DMS79 (cell line): ENCODE data around the gene FAM53B.

ENCODE experiments used
- DNase-seq: peaks from one replicate; lab custom pipeline; 2025; lab: John Stamatoyannopoulos, UW

The FAM53B gene

GRCh38 chr10:124727361-124727960 lies 16.7 kb downstream of the FAM53B start:
- no peak for DNase-seq

- DNase-seq, result no peak
These were observed 18.4 kb downstream of the FAM53B start for GRCh38 chr10:124725791-124726190.

DNA sequence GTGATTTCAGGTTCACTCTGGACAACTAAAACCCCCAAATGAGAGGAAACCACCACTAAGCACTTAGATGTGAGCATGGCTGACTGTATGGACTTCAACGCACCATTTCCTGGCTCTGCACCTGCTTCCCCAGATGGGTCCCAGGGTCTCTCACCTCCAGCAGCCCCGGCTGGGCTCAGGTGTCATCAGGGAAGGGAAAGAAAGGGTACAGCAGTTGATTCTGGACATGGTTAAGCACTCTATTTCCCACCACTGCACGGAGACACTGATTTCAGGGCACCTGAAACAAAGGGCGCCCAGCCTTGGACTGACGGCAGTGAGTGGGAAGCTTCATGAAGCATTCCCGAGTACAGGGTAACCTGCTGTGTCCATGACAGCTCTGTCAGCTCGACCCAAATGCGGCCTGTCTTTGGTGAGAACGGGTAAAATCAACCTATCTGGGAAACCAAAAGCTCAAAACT lies 19.0 kb downstream of the FAM53B start:
- no peak for DNase-seq

GRCh38 chr10:124724279-124725027 lies 19.7 kb downstream of the FAM53B start:
- no peak for DNase-seq

GRCh38 chr10:124723826-124724225 lies 20.4 kb downstream of the FAM53B start:
- DNase-seq, result no peak

GRCh38 chr10:124722798-124723783 lies 21.1 kb downstream of the FAM53B start:
- DNase-seq, result no peak

DNA sequence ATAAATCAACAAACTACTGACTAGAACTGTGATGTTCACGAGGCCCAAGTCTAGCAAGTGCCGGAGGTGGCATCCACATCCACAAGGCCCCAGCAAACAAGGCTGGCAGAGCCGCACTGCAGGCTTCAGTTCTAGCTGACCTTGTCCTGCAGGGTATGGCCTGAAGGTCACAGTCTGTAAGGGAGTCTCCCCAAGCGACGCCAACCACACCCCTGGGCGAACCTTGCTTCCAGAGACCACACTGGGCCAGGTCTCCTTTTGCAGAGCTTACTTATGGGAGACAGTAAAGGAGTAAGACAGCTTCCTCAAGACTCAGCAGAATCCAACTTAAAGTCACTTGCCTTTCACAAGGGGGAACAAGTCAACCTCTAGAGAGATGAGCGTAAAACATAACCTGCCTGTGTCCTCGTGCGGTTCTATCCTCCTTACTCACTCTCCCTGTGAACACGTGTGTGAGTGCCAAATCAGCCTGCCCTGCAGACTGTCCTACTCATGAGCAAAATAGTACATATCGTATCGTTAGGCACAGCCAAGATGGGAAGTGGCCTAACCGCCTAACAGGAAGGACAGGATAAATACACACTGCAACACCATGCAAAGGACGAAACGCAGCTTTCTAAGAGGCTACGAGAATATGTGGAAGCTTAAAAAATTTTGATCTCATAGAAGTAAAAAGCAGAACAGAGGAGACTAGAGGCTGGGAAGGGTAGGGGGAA lies 22.7 kb downstream of the FAM53B start:
- DNase-seq, result no peak

- no peak for DNase-seq
These were observed 24.8 kb downstream of the FAM53B start for GRCh38 chr10:124719213-124719851.

GRCh38 chr10:124717911-124718741 lies 26.1 kb downstream of the FAM53B start:
- DNase-seq, result no peak

- no peak for DNase-seq
These were observed 27.0 kb downstream of the FAM53B start for GRCh38 chr10:124717041-124717757.

DNA sequence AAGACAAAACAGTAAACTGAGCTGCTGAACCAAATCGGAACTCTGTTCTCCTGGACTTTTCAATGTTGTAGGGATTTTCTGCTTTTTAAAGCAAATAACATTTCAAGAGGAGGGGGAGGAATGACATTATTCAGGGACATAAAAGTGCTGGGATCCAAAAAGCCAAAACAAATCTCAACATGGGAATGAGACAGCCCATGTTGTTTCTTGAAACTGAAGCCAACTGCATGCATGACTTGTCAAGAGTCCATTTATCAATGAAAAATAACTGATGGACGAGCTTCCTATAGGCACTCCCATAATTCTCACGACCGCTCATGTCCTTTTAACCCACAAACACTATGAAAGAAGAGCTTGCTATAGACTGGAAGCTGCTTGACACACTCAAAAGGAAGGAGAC lies 27.8 kb downstream of the FAM53B start:
- DNase-seq, result no peak

DNA sequence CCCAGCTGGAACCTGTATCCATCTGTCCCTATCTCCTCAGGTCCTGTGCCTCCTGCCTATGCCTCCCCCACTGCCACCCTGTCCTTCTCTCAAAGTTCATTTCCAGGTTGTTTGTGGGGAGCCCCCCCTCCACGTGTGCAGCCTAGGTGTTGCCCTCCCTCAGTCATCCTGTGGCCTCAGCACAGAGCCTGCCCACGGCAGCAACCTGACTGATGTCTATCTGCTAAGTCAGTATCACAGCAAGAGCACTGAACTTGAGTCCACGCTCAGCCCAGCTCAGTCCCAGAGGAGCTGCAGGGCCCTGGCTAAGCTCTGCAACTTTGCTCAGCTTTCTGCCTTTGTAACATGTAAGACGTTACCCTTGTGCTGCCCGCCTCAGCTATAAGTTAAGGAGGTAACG lies 28.7 kb downstream of the FAM53B start:
- DNase-seq, result no peak

- no peak for DNase-seq
These were observed 30.4 kb downstream of the FAM53B start for GRCh38 chr10:124713679-124714255.

DNA sequence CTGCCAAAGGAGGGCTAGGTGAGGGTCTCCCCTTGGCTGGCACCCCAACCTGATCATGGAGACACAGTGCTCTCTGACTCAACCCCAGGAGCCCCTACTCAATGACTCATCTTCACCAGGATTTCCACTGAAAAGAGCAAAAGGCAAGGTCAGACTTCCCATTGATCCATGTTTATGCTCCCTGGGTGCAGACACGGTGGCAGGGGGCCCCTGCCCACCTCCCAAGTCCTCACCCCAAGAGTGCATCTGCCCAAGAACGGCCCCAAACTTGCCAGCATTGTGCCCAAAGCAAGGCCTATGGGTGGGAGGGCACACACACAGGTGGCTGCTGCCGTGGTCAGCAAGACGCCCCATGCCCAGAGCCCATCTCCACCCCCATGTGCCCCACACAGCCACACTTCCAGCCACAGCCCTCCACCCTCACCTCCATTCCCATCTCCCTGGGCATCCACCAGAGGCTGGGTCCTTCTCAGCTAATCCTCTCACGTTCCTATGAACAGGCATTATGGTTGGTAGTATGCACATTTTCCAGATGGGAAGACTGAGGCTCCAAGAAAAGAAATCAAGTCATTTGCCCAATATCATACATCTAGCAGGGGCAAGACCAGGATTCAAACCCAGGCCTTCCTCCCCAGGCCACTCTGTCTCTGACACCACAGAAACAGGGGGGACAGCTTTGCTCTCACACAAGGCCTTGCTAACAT lies 31.3 kb downstream of the FAM53B start:
- no peak for DNase-seq

DNA sequence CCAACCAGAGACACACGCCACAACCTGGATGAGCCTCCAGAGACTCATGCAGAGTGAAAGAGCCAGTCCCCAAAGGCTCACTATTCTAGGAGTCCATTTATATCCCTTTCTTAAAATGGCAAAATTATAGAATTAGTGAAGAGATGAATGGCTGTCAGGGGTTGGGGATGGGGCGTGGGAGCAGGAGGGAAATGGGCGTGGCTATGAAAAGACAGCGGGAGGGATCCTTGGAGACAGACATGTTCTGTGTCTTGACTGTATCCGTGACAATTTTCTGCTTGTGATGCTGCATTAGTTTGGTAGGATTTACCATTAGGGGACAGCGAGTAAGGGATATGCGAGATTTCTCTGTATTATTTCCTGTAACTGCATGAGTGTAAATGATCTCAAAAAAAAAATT lies 33.0 kb downstream of the FAM53B start:
- DNase-seq, result no peak

- DNase-seq, result no peak
These were observed 33.8 kb downstream of the FAM53B start for GRCh38 chr10:124710266-124710881.

GRCh38 chr10:124709861-124710260 lies 34.3 kb downstream of the FAM53B start:
- DNase-seq, result no peak

- DNase-seq, result no peak
These were observed 35.2 kb downstream of the FAM53B start for GRCh38 chr10:124708922-124709520.
